ENCODE measurements around the gene TSHZ1.
"Not testable (repeated sequence)": the region's sequence is repeated elsewhere in the genome, so short reads cannot be mapped to it uniquely, and the experiment has no call there.

Gene TSHZ1

GRCh38 chr18:75183973-75184493, 26.6 kb upstream of the TSHZ1 start:
- Histone ChIP-seq H3K36me3 (ENCODE audit: control insufficient read depth in 2 of 2, insufficient read depth in 1 of 2, low read length in 2 of 2) (no peaks in the 10 kb centered on the region), H3K4me1 (ENCODE audit: control insufficient read depth, insufficient read depth, low read length) (no peaks in the 10 kb centered on the region), H3K9me3 (ENCODE audit: control insufficient read depth, insufficient read depth, low read depth, low read length) (0 out of 2 replicates have a peak, but pooled peaks cover 2% of the 10 kb centered on the region), H3K4me3 (ENCODE audit: low read depth, low read length) (no peak overlapping the region), H3K27ac (ENCODE audit: extremely low read depth, low read depth, low read length) (no peak overlapping the region)
- POLR2A ChIA-PET, result no interaction called here
- TF ChIP-seq ZSCAN18 (tag by site-specific recombination; IDR thresholded peaks at IDR 0.05) (no peak), ZNF274 (IDR thresholded peaks at IDR 0.05; ENCODE audit: low read length) (no peak), ZNF274 (tag by site-specific recombination; IDR thresholded peaks at IDR 0.05; ENCODE audit: borderline replicate concordance) (no peak), KLF10 (tag by site-specific recombination; IDR thresholded peaks at IDR 0.05) (no peak), ZNF843 (tag by site-specific recombination; IDR thresholded peaks at IDR 0.05) (no peak), ZIC2 (tag by site-specific recombination; IDR thresholded peaks at IDR 0.05) (no peak), ZNF184 (tag by site-specific recombination; IDR thresholded peaks at IDR 0.05) (no peak), ZNF558 (tag by site-specific recombination; IDR thresholded peaks at IDR 0.05) (no peak), ZNF223 (tag by site-specific recombination; IDR thresholded peaks at IDR 0.05) (no peak), ZBTB48 (tag by site-specific recombination; IDR thresholded peaks at IDR 0.05) (no peak), ZNF585B (tag by site-specific recombination; IDR thresholded peaks at IDR 0.05) (no peak), ZNF658 (tag by site-specific recombination; IDR thresholded peaks at IDR 0.05) (no peak), ZNF248 (tag by site-specific recombination; IDR thresholded peaks at IDR 0.05) (no peak), SP2 (tag by site-specific recombination; IDR thresholded peaks at IDR 0.05) (no peak), ZNF221 (tag by site-specific recombination; IDR thresholded peaks at IDR 0.05; ENCODE audit: borderline replicate concordance) (no peak), YY2 (tag by site-specific recombination; IDR thresholded peaks at IDR 0.05) (no peak), IKZF3 (tag by site-specific recombination; IDR thresholded peaks at IDR 0.05) (no peak)
- CTCF ChIA-PET, result interaction anchor here (0.6 to 0.9 kb wide), 2 partner anchors 11 to 653 kb away, joined by 3 read pairs; no protein-coding TSS in a partner anchor

- Histone ChIP-seq H3K27ac (ENCODE audit: extremely low read depth, low read depth, low read length) (no peak overlapping the region), H3K9me3 (ENCODE audit: control insufficient read depth, insufficient read depth, low read depth, low read length) (0 out of 2 replicates have a peak, but pooled peaks cover 2% of the 10 kb centered on the region), H3K4me3 (ENCODE audit: low read depth, low read length) (no peak overlapping the region), H3K36me3 (ENCODE audit: control insufficient read depth in 2 of 2, insufficient read depth in 1 of 2, low read length in 2 of 2) (no peaks in the 10 kb centered on the region), H3K4me1 (ENCODE audit: control insufficient read depth, insufficient read depth, low read length) (no peaks in the 10 kb centered on the region)
- ChIA-PET CTCF (no interaction called here), POLR2A (no interaction called here)
- no peak for TF ChIP-seq ZBTB26 (tag by site-specific recombination; optimal IDR thresholded peaks at IDR 0.05)
- TF ChIP-seq KLF16 (tag by site-specific recombination; IDR thresholded peaks at IDR 0.05), result no peak
Observed at GRCh38 chr18:75185460-75185859, 25.1 kb upstream of the TSHZ1 start.

GRCh38 chr18:75187702-75188101, 22.9 kb upstream of the TSHZ1 start:
- H3K9me3 ChIP-seq (ENCODE audit: control insufficient read depth, insufficient read depth, low read depth, low read length); H3K36me3 ChIP-seq (ENCODE audit: control insufficient read depth in 2 of 2, insufficient read depth in 1 of 2, low read length in 2 of 2); H3K4me3 ChIP-seq (ENCODE audit: low read depth, low read length); H3K4me1 ChIP-seq (ENCODE audit: control insufficient read depth, insufficient read depth, low read length); POLR2A ChIA-PET; H3K27ac ChIP-seq (ENCODE audit: extremely low read depth, low read depth, low read length); CTCF ChIA-PET: not testable (repeated sequence)

All from HEK293 (cell line).